GM20000 (cell line): ENCODE results near the gene HYAL2.
A peak's percentile ranks its signal among the peaks of the same experiment; 100 is the strongest.

Experiments used
- DNase-seq: peaks from one replicate; pipeline ENCODE4 v3.0.0; 2012; ENCODE audit warnings: low spot score
- TF ChIP-seq, protein P1 (sequence below): IDR thresholded peaks from 2 replicates; pipeline ENCODE4 v1.5.1; 2012; ENCODE audit warnings: mild to moderate bottlenecking, control low read depth; ENCODE audit errors: extremely low read depth, missing control alignments

Gene HYAL2

DNA sequence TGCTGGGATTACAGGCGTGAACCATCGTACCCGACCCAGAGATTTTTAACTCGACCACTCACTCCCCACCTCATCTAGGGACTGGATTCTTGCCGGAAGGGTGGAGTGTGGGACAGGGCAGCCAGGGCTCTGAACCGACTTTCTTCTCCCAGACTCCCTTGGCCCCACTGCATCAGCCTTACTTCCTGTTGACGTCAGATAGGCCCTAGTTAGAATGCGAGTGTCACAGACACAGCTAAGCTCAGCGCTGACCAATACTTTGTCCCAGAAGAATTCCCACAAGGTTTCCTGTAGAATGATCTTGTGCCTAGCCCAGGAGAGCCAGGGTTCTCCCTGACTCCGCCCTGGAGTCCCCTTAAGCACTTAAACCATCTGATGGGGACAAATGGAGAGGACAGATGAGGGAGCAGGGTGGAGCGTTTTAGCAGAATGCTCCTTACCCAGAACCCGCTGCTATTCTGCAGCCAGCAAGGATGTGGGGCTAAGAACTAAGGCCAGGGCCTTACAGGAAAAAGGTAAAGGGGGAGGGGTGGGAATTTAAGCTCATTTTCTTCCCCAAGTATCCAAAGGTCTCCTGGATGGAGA, 11.3 kb upstream of the HYAL2 start:
- DNase-seq = no peak

DNA sequence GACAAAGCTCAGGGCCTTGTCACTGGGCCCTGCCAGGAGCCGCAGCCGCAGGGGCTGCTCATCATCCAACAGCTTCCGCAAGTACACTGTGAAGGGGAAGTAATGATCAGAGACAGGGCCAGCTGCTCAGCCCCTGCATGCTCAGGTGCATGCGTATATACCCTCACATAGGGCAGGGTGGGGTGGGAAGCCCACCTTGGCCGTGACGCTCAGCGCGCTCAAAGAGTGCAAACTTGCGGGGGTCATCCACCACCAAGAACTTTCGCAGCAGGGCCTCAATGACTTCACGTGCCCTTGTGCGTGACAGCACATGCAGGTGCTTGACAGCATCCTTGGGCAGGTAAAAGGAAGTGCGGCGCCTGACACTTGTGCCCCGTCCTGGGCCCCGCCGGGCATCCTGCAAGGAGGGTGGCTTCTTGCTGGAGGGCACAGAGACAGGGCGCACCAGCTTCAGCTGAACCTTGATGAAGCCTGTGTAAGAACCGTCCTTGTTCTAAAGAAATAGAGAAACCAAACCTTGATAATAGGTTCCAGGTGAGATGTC, 8.9 kb upstream of the HYAL2 start:
- no peak for DNase-seq
- TF ChIP-seq, protein P1, sequence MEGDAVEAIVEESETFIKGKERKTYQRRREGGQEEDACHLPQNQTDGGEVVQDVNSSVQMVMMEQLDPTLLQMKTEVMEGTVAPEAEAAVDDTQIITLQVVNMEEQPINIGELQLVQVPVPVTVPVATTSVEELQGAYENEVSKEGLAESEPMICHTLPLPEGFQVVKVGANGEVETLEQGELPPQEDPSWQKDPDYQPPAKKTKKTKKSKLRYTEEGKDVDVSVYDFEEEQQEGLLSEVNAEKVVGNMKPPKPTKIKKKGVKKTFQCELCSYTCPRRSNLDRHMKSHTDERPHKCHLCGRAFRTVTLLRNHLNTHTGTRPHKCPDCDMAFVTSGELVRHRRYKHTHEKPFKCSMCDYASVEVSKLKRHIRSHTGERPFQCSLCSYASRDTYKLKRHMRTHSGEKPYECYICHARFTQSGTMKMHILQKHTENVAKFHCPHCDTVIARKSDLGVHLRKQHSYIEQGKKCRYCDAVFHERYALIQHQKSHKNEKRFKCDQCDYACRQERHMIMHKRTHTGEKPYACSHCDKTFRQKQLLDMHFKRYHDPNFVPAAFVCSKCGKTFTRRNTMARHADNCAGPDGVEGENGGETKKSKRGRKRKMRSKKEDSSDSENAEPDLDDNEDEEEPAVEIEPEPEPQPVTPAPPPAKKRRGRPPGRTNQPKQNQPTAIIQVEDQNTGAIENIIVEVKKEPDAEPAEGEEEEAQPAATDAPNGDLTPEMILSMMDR = no peak

More for the DNA sequence above, 11.3 kb upstream of the HYAL2 start:
- TF ChIP-seq, protein P1 = no peak

DNA sequence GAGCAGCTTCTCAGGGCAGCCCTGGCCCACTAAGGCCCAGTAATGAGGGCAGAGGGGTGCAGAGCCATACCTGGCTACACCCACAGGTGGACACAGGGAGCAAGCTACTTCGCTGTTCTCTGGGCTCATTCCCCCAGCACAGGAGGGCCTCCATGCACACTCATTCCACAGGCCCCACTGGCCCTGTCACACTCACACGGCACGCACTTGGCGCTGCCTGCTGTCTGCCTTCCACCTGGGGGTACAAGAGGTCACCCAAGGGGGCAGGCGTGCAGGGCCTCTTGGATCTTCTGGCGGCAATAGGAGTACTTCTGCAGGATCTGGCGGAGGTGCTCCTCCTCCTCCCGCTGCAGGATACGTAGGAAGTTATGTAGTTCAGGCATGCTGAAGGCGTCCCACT, 7.8 kb upstream of the HYAL2 start:
- DNase-seq = no peak
- TF ChIP-seq, protein P1 = no peak

DNA sequence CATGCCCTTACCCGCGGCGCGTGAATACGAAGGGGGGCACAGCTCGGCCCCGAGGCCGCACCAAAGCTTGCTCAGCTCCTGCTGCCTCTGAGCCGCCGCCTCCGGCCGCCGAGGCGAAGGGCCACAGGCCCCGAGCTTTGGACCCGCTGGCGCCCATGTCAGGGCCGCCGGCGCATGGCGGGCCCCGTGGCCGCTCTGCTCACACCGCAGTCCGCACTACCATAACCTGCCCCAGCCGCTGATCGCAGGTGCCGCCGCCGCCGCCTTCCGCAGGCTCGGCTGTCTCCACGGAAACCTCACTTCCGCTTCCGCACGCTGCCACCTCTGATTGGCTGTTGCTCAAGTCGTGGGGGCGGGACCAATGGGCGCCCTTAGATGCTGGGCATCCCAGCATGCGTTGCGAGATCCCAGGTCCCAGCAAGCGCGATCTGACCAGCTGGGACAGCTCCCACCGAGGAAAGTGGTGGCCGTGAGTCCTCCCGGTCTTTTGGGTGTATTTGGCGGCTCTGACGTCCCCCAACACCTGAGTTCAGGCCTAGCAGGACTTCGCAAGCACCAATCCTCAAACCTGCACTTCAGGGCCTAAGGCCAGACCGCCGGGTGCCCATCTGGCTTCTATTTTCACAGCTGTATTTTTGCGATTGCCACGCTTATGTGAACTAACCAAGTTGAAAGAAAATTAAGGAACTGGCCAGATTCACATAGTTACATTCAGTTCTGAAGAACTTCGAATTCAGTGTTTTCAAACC, 5.6 kb upstream of the HYAL2 start, which contains the start of gene TUSC2:
Gene TUSC2, minus strand, starts transcription at position 281 of the 749 bp plus-strand sequence. Its CDS starts 124 bp downstream, at position 157.
- peak; percentile 98 for DNase-seq
- TF ChIP-seq, protein P1 = no peak

DNA sequence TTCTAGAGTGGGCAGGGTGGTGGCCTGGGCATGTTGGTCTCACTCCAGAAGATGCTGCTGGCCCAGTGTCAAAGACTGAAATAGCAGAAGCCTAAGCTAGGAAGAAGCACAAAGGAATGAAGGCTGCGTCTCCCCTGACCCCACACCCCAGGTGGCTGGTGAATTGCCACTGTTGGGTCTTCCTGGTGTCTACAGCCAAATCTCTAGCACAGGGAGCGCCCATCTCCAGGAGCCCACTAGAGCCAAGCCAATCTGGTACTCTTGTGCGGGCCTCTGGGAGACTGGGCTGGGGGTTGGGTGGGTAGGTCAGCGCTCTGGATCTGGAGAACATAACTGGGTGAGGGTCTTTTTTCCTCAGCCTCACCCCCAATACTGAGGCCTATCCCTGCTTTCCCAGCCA, 4.6 kb upstream of the HYAL2 start:
- TF ChIP-seq, protein P1 = no peak
- DNase-seq = no peak

DNA sequence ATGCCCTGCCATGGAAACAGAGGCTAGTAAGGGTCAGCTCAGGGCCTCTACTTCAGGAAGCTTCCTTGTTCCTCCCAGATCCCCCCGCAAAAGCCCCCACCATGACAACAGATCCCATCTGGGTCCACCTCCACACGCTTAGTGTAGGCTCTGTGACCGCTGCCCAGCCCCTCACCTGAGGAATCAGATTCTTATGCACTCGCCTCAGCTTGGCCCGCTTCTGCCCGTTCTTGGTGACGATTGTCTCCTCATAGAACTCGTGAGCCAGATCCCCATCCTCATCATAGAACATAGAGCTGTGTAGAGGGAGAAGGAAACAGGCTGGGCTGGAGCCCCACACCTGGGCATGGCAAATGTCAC, 3.6 kb upstream of the HYAL2 start:
- no peak for DNase-seq
- TF ChIP-seq, protein P1 = no peak

DNA sequence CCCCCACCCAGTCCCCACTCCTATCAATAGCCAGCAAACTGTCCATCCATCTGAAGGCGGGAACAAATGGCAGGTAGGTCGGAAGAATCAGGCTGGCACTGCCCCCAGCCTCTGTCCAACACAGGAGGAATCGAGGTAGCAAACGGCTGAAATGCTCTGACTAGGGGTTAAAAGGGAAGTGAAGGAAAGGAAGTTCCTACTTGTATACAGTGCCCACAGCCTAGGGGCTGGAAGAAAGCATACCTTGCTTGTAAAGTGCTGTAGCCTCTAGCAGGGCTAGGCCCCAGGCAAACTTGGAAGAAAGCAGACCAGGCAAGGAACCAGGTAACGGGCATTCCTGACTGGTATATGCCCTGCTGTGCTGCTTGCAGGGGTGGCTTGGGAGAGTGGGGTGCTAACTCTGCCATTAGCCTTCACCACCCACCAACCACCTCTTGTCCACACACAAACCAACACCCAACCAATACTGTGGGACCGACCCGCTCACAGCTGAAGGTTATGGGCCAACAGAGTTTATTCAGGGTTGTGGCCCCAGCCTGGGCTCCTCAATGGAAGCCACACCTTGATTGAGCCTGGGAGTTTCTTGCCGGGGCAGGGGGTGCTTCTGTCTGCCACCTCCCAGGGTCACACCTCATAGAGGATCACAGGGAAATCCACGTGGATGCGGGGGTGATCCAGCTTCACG, 3.1 kb upstream of the HYAL2 start:
- DNase-seq = no peak
- TF ChIP-seq, protein P1 = no peak
